Mucosa of stomach (tissue), 1 donor: ENCODE measurements around the gene PDZRN4.
"Not testable (repeated sequence)": the region's sequence is repeated elsewhere in the genome, so short reads cannot be mapped to it uniquely, and the experiment has no call there.

Experiments
- H3K27me3 ChIP-seq: one replicate; pipeline ENCODE4 v1.7.0; 2013; ENCODE audit warnings: mild to moderate bottlenecking, low read length; ENCODE audit not compliant: control insufficient read depth, insufficient read depth
- H3K36me3 ChIP-seq: one replicate; pipeline ENCODE4 v1.7.0; 2013; ENCODE audit warnings: low read length; ENCODE audit not compliant: control insufficient read depth, insufficient read depth
- H3K4me1 ChIP-seq: one replicate; pipeline ENCODE4 v1.7.0; 2013; ENCODE audit warnings: mild to moderate bottlenecking, low read length; ENCODE audit not compliant: control insufficient read depth, insufficient read depth
- H3K4me3 ChIP-seq: one replicate; pipeline ENCODE4 v1.7.0; 2013; ENCODE audit warnings: low read length
- H3K9ac ChIP-seq: one replicate; pipeline ENCODE4 v1.7.0; 2013; ENCODE audit warnings: mild to moderate bottlenecking, low read length, moderate library complexity
- H3K9me3 ChIP-seq: one replicate; pipeline ENCODE4 v1.7.0; 2013; ENCODE audit warnings: mild to moderate bottlenecking, low read length, moderate library complexity; ENCODE audit not compliant: control insufficient read depth
- donor health status: Pancreatic carcinoma.

The PDZRN4 gene

GRCh38 chr12:41188058-41188840, at the start of gene PDZRN4:
TSS of gene PDZRN4 (plus strand) at chr12:41188320.
- peaks cover 3% of the 10 kb centered on the region for H3K4me1 ChIP-seq
- H3K9ac ChIP-seq: no peak within 1 kb of the TSS
- H3K9me3 ChIP-seq: no peaks in the 10 kb centered on the region
- no peaks in the 10 kb centered on the region for H3K36me3 ChIP-seq
- no peak within 1 kb of the TSS for H3K4me3 ChIP-seq
- H3K27me3 ChIP-seq: peaks cover 40% of the 10 kb centered on the region

GRCh38 chr12:41140117-41140516, 48.0 kb upstream of the PDZRN4 start:
- Histone ChIP-seq H3K27me3 (no peaks in the 10 kb centered on the region), H3K4me3 (no peak overlapping the region), H3K4me1 (no peaks in the 10 kb centered on the region), H3K9me3 (no peaks in the 10 kb centered on the region), H3K9ac (no peak overlapping the region), H3K36me3 (no peaks in the 10 kb centered on the region)

GRCh38 chr12:41141104-41141503, 47.0 kb upstream of the PDZRN4 start:
- Histone ChIP-seq H3K36me3 (no peaks in the 10 kb centered on the region), H3K4me1 (no peaks in the 10 kb centered on the region), H3K9ac (no peak overlapping the region), H3K4me3 (no peak overlapping the region), H3K27me3 (no peaks in the 10 kb centered on the region), H3K9me3 (no peaks in the 10 kb centered on the region)

GRCh38 chr12:41142376-41142775, 45.7 kb upstream of the PDZRN4 start:
- H3K4me3 ChIP-seq: no peak overlapping the region
- no peaks in the 10 kb centered on the region for H3K36me3 ChIP-seq
- H3K9me3 ChIP-seq: no peaks in the 10 kb centered on the region
- H3K4me1 ChIP-seq: no peaks in the 10 kb centered on the region
- H3K27me3 ChIP-seq: no peaks in the 10 kb centered on the region
- no peak overlapping the region for H3K9ac ChIP-seq

GRCh38 chr12:41151793-41152192, 36.3 kb upstream of the PDZRN4 start:
- Histone ChIP-seq H3K9me3 (no peaks in the 10 kb centered on the region), H3K9ac (no peak overlapping the region)

GRCh38 chr12:41162461-41162860, 25.7 kb upstream of the PDZRN4 start:
- H3K9me3 ChIP-seq: no peaks in the 10 kb centered on the region
- no peaks in the 10 kb centered on the region for H3K4me1 ChIP-seq
- H3K27me3 ChIP-seq: no peaks in the 10 kb centered on the region

More at GRCh38 chr12:41151793-41152192, 36.3 kb upstream of the PDZRN4 start:
- Histone ChIP-seq H3K4me3 (no peak overlapping the region), H3K27me3 (no peaks in the 10 kb centered on the region), H3K36me3 (no peaks in the 10 kb centered on the region), H3K4me1 (no peaks in the 10 kb centered on the region)

GRCh38 chr12:41167701-41168100, 20.4 kb upstream of the PDZRN4 start:
- Histone ChIP-seq H3K27me3 (no peaks in the 10 kb centered on the region), H3K4me3 (no peak overlapping the region), H3K9me3 (no peaks in the 10 kb centered on the region), H3K4me1 (no peaks in the 10 kb centered on the region), H3K36me3 (no peaks in the 10 kb centered on the region), H3K9ac (no peak overlapping the region)

More at GRCh38 chr12:41162461-41162860, 25.7 kb upstream of the PDZRN4 start:
- H3K9ac ChIP-seq: no peak overlapping the region
- no peaks in the 10 kb centered on the region for H3K36me3 ChIP-seq
- H3K4me3 ChIP-seq: no peak overlapping the region

- Histone ChIP-seq H3K27me3 (no peaks in the 10 kb centered on the region), H3K9ac (no peak overlapping the region), H3K4me1 (no peaks in the 10 kb centered on the region), H3K4me3 (no peak overlapping the region), H3K9me3 (no peaks in the 10 kb centered on the region), H3K36me3 (no peaks in the 10 kb centered on the region)
Measured at GRCh38 chr12:41174602-41175001, 13.5 kb upstream of the PDZRN4 start.

GRCh38 chr12:41179507-41179906, 8.6 kb upstream of the PDZRN4 start:
- not testable (repeated sequence) for H3K36me3 ChIP-seq, H3K4me1 ChIP-seq, H3K9me3 ChIP-seq, H3K9ac ChIP-seq, H3K4me3 ChIP-seq, H3K27me3 ChIP-seq

GRCh38 chr12:41184864-41185263, 3.3 kb upstream of the PDZRN4 start:
- Histone ChIP-seq H3K9ac (no peak overlapping the region), H3K4me3 (no peak overlapping the region), H3K36me3 (no peaks in the 10 kb centered on the region), H3K4me1 (peaks cover 3% of the 10 kb centered on the region), H3K27me3 (peaks cover 33% of the 10 kb centered on the region), H3K9me3 (no peaks in the 10 kb centered on the region)

GRCh38 chr12:41186026-41186425, 2.1 kb upstream of the PDZRN4 start:
- Histone ChIP-seq H3K9me3 (no peaks in the 10 kb centered on the region), H3K27me3 (peaks cover 40% of the 10 kb centered on the region), H3K9ac (no peak overlapping the region), H3K4me1 (peaks cover 3% of the 10 kb centered on the region), H3K4me3 (no peak overlapping the region), H3K36me3 (no peaks in the 10 kb centered on the region)

- no peak overlapping the region for H3K9ac ChIP-seq
- H3K4me1 ChIP-seq: peaks cover 3% of the 10 kb centered on the region
- H3K27me3 ChIP-seq: peaks cover 40% of the 10 kb centered on the region
- no peaks in the 10 kb centered on the region for H3K36me3 ChIP-seq
- no peaks in the 10 kb centered on the region for H3K9me3 ChIP-seq
- H3K4me3 ChIP-seq: no peak overlapping the region
Measured at GRCh38 chr12:41188841-41189394, 798 bp downstream of the PDZRN4 start.
